IMR-90 (cell line): ENCODE data around the gene RPN1. TPM values are rescaled to one million over a fixed set of nuclear protein-coding genes. Genes with fewer than 3 reads are reported as not detected.

ENCODE experiments used
- ATAC-seq: fragments of 200-7000 bp; cut with Tn5 transposase; 2 replicates; pipeline ENCODE4 v1.9.1; 2020; ENCODE audit warnings: low read depth, mild to moderate bottlenecking, moderate library complexity
- BruUV-seq: library from RNA; stranded (reverse); fragments of 400-500 nt; replicated peaks from 2 replicates; lab custom pipeline; 2021; lab: Mats Ljungman, UMichigan
- CTCF ChIA-PET: fragments of 300-600 bp; formaldehyde crosslinking; extraction: SDS; loops from one replicate; lab custom pipeline; 2021; ENCODE audit warnings: antibody characterized with exemption; lab: Yijun Ruan, JAX
- POLR2A ChIA-PET: fragments of 300-600 bp; sonication (Branson Sonifier 250); formaldehyde crosslinking; loops from one replicate; lab custom pipeline; 2022; ENCODE audit warnings: antibody characterized with exemption; ENCODE audit not compliant: unreplicated experiment; lab: Charles Lee
- DNase-seq: peaks from one replicate; pipeline ENCODE4 v3.0.0; 2013
- H2AFZ ChIP-seq: replicated peaks from 2 replicates; pipeline ENCODE3; 2013; ENCODE audit warnings: low read length, mild to moderate bottlenecking; ENCODE audit not compliant: poor library complexity
- H2AK5ac ChIP-seq: 2 replicates; pipeline ENCODE4 v1.6.1; 2013; ENCODE audit warnings: low read depth, low read length, inconsistent platforms
- H2AK9ac ChIP-seq: replicated peaks from 2 replicates; pipeline ENCODE3; 2013; ENCODE audit warnings: mild to moderate bottlenecking, low read depth, low read length, moderate library complexity; ENCODE audit not compliant: poor library complexity
- H2BK120ac ChIP-seq: 2 replicates; pipeline ENCODE4 v1.6.1; 2013; ENCODE audit warnings: low read depth, low read length, inconsistent platforms
- H2BK15ac ChIP-seq: 3 replicates; pipeline ENCODE4 v1.6.1; 2013; ENCODE audit warnings: low read depth, low read length, inconsistent platforms
- H2BK20ac ChIP-seq: 2 replicates; pipeline ENCODE4 v1.6.1; 2013; ENCODE audit warnings: low read depth, mild to moderate bottlenecking, inconsistent platforms, low read length, moderate library complexity
- H2BK5ac ChIP-seq: 2 replicates; pipeline ENCODE4 v1.6.1; 2013; ENCODE audit warnings: mild to moderate bottlenecking, low read depth, low read length, inconsistent platforms; ENCODE audit not compliant: poor library complexity, severe bottlenecking
- H3K14ac ChIP-seq: replicated peaks from 2 replicates; pipeline ENCODE4 v1.6.1; 2013; ENCODE audit warnings: low read depth, low read length, inconsistent platforms
- H3K18ac ChIP-seq: 2 replicates; pipeline ENCODE4 v1.6.1; 2013; ENCODE audit warnings: low read depth, low read length, control low read depth
- H3K23ac ChIP-seq: 2 replicates; pipeline ENCODE4 v1.6.1; 2013; ENCODE audit warnings: low read depth, low read length, inconsistent platforms
- H3K27ac ChIP-seq: 2 replicates; pipeline ENCODE4 v1.5.1; 2013; ENCODE audit warnings: mild to moderate bottlenecking, control low read depth, low read length; ENCODE audit not compliant: insufficient read depth
- H3K27me3 ChIP-seq: 2 replicates; pipeline ENCODE4 v1.6.1; 2013; ENCODE audit warnings: low read length; ENCODE audit not compliant: control insufficient read depth, insufficient read depth
- H3K36me3 ChIP-seq: 2 replicates; pipeline ENCODE4 v1.6.1; 2013; ENCODE audit warnings: low read length, mixed read lengths; ENCODE audit not compliant: control insufficient read depth, insufficient read depth
- H3K4ac ChIP-seq: 2 replicates; pipeline ENCODE4 v1.6.1; 2013; ENCODE audit warnings: low read depth, low read length, inconsistent platforms
- H3K4me1 ChIP-seq: 2 replicates; pipeline ENCODE4 v1.6.1; 2013; ENCODE audit warnings: low read length, mixed read lengths; ENCODE audit not compliant: control insufficient read depth, insufficient read depth
- H3K4me2 ChIP-seq: 2 replicates; pipeline ENCODE4 v1.6.1; 2013; ENCODE audit warnings: low read depth, mild to moderate bottlenecking, control low read depth, low read length, moderate library complexity
- H3K4me3 ChIP-seq: 2 replicates; pipeline ENCODE4 v1.5.1; 2013; ENCODE audit warnings: low read depth, mild to moderate bottlenecking, control low read depth, low read length, moderate library complexity; ENCODE audit not compliant: insufficient read depth
- H3K56ac ChIP-seq: 2 replicates; pipeline ENCODE4 v1.6.1; 2013; ENCODE audit warnings: low read length, inconsistent platforms; ENCODE audit not compliant: insufficient read depth; ENCODE audit errors: extremely low read depth
- H3K79me1 ChIP-seq, 2 experiments: 2 replicates each; pipeline ENCODE4 v1.6.1; 2013; ENCODE audit warnings: low read length in 2 of 2, inconsistent platforms in 1 of 2, low read depth in 1 of 2
- H3K9ac ChIP-seq: 2 replicates; pipeline ENCODE4 v1.6.1; 2013; ENCODE audit warnings: low read depth, low read length, control low read depth
- H3K9me1 ChIP-seq: 2 replicates; pipeline ENCODE4 v1.6.1; 2013; ENCODE audit warnings: low read length, inconsistent platforms; ENCODE audit not compliant: insufficient read depth
- H3K9me3 ChIP-seq: 2 replicates; pipeline ENCODE4 v1.6.1; 2013; ENCODE audit warnings: low read length; ENCODE audit not compliant: control insufficient read depth, insufficient read depth
- H4K20me1 ChIP-seq: 2 replicates; pipeline ENCODE4 v1.6.1; 2013; ENCODE audit warnings: low read length, inconsistent platforms; ENCODE audit not compliant: insufficient read depth
- H4K5ac ChIP-seq: 2 replicates; pipeline ENCODE4 v1.6.1; 2013; ENCODE audit warnings: mild to moderate bottlenecking, low read depth, low read length, control low read depth
- H4K8ac ChIP-seq, 2 experiments: 2 replicates each; pipeline ENCODE4 v1.6.1; 2013; ENCODE audit warnings: low read depth in 2 of 2, low read length in 2 of 2, control low read depth in 1 of 2, inconsistent platforms in 1 of 2
- H4K91ac ChIP-seq: 2 replicates; pipeline ENCODE4 v1.6.1; 2013; ENCODE audit warnings: low read depth, low read length, inconsistent platforms; ENCODE audit not compliant: insufficient read depth
- NFE2L2 ChIP-seq: fragments of 150-350 bp; IDR thresholded peaks from 2 replicates; pipeline ENCODE4 v1.6.1; 2016; ENCODE audit warnings: low read depth, mild to moderate bottlenecking, low read length
- WGBS, 2 experiments: methylation state at CpG; one replicate each; pipeline versions ENCODE4 v1.1.5 to v1.1.7; 2013; ENCODE audit warnings: missing lambda C conversion rate in 2 of 2; ENCODE audit not compliant: insufficient read length in 1 of 2; ENCODE audit errors: extremely low coverage in 2 of 2; 5-methylcytosine and 5-hydroxymethylcytosine counted together
- dilution Hi-C: fragments of 300-500 bp; cut with HindIII; formaldehyde crosslinking; loops from one replicate; pipeline ENCODE4 v1.14.3; 2018; ENCODE audit warnings: low sequenced_read_pairs; ENCODE audit not compliant: unreplicated experiment
- in situ Hi-C: fragments of 300-500 bp; cut with MboI; formaldehyde crosslinking; loops from 3 replicates; pipeline ENCODE4 v1.14.3; 2019; ENCODE audit warnings: low sequenced_read_pairs, inconsistent platforms, mixed read lengths
- intact Hi-C: fragments of 100-400 bp; cut with micrococcal nuclease; formaldehyde crosslinking; loops from 2 replicates; pipeline ENCODE4 v1.10.0; 2022
- polyA plus RNA-seq, 3 experiments: library from polyadenylated mRNA; depleted of rRNA; stranded (reverse); fragments of >200 nt; gene quantifications; 2 replicates each; pipeline ENCODE4 v1.2.3, GENCODE V29; 2012; ENCODE audit warnings: low replicate concordance in 1 of 3
- total RNA-seq: library from RNA; depleted of rRNA; stranded (reverse); fragments of >200 nt; gene quantifications from 2 replicates; pipeline ENCODE4 v1.2.3, GENCODE V29; 2012
- TF ChIP-seq, protein P1 (sequence below): conservative IDR thresholded peaks from 2 replicates; pipeline ENCODE4 v1.5.1; 2012; ENCODE audit warnings: mild to moderate bottlenecking, low read depth, low read length, improper control_type of control experiment

RPN1 gene
- total and polyA plus RNA-seq, 2 of the 4 experiments (the other 2 are of a cell fraction) = 252 to 736 TPM

- Histone ChIP-seq H3K4me2 (no peak overlapping the region), H2AK9ac (no peak overlapping the region), H3K4me1 (peaks cover 14% of the 10 kb centered on the region), H4K20me1 (peaks cover 3% of the 10 kb centered on the region; the same call in 1 of the 2 replicates), H3K4ac (peak overlapping the region; percentile 51), H3K27me3 (no peaks in the 10 kb centered on the region), H3K14ac (0 out of 2 replicates have a peak overlapping the region, but pooled peaks have one; percentile 55), H3K4me3 (no peak overlapping the region), H3K36me3 (peaks cover 49% of the 10 kb centered on the region), H3K27ac (no peak overlapping the region), H2AK5ac (peak overlapping the region; percentile 74), H4K8ac (peak overlapping the region in 1 of 2 experiments; percentile 58; a peak in 1 of 4 replicates), H3K18ac (no peak overlapping the region), H3K9ac (no peak overlapping the region), H2BK20ac (no peak overlapping the region), H2AFZ (peak overlapping the region; percentile 44), H3K9me3 (no peaks in the 10 kb centered on the region), H3K56ac (no peak overlapping the region), H3K79me1 (peaks cover 32 to 79% of the 10 kb centered on the region in 2 experiments), H4K5ac (no peak overlapping the region), H2BK15ac (no peak overlapping the region), H2BK120ac (no peak overlapping the region), H3K23ac (peak overlapping the region; percentile 37; the same call in 1 of the 2 replicates), H2BK5ac (peak overlapping the region; percentile 66), H3K9me1 (peaks cover 21% of the 10 kb centered on the region), H4K91ac (peak overlapping the region; percentile 34)
- dilution Hi-C loops (no loop called here), in situ Hi-C loops (no loop called here), intact Hi-C loops (loop anchor here (10.0 kb wide), 1 partner anchor 175 kb away; no protein-coding TSS in a partner anchor)
- BruUV-seq = no TSS peak
- 92% methylated on average over 4 of the region's 9 CpGs; no CpG with 5 or more reads in 1 of the 2 experiments for WGBS, 2 experiments
- CTCF ChIA-PET = interaction anchor here (1.8 kb wide), 1 partner anchor 175 kb away, joined by 4 read pairs; no protein-coding TSS in a partner anchor
- no peak for TF ChIP-seq NFE2L2
- TF ChIP-seq, protein P1, sequence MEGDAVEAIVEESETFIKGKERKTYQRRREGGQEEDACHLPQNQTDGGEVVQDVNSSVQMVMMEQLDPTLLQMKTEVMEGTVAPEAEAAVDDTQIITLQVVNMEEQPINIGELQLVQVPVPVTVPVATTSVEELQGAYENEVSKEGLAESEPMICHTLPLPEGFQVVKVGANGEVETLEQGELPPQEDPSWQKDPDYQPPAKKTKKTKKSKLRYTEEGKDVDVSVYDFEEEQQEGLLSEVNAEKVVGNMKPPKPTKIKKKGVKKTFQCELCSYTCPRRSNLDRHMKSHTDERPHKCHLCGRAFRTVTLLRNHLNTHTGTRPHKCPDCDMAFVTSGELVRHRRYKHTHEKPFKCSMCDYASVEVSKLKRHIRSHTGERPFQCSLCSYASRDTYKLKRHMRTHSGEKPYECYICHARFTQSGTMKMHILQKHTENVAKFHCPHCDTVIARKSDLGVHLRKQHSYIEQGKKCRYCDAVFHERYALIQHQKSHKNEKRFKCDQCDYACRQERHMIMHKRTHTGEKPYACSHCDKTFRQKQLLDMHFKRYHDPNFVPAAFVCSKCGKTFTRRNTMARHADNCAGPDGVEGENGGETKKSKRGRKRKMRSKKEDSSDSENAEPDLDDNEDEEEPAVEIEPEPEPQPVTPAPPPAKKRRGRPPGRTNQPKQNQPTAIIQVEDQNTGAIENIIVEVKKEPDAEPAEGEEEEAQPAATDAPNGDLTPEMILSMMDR = peak; percentile 13; the same call in 1 of the 2 replicates
- ATAC-seq (no peak), DNase-seq (no peak)
- POLR2A ChIA-PET = no interaction called here
Measured at GRCh38 chr3:128620268-128620691, 30.3 kb downstream of the RPN1 start.
